ENCODE measurements around the gene KIF16B. TPM values are rescaled to one million over a fixed set of nuclear protein-coding genes. Genes with fewer than 3 reads are reported as not detected.

The KIF16B gene
- total RNA-seq, 1 experiment from 2014 or later = 7.6 TPM

DNA sequence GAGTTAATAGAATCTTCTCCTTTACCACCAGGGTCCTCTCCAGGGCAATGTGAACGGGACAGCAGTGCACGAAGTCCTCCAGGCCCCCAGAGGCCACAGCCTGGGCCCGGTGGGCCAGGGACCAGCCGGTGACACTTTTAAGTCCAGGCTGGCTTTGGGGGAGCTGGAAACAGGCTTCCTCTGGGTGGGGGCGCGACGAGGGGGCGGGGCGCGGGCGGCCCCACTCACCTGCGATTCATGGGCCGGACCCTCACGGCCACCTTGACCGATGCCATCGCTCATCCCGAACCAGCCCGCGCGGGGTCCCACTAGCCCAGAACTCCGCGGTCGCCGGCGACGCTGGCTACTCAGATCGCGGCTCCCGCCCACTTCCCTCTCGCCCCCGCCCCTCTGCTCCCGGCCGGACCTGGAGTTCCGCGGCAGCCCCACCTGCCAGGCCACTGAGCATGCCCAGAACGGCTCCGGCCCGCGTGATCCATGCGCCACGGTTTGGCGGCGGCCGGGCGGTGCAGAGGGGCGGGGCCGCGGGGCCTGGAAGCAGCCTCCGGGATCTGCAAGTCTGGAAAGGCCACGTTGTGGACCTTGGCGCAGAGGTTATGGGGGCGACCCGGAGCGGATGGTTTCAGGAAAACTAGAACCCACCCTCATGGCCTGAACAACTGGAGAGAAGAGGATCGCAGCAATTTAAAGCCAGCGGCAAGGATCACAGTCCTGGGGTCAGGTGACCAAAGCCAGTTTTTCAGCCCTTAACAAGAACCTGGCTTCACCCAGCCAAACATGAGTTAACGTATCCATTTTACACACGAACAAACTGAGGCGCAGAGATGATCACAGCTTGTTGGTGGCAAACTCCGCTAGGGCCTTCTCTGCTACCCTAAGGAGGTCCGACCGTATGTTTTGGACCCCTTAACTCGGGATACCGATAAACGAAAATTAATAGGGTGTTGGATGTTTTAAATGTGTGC is at the start of gene KIF16B (continued):
- TF ChIP-seq, protein P1, sequence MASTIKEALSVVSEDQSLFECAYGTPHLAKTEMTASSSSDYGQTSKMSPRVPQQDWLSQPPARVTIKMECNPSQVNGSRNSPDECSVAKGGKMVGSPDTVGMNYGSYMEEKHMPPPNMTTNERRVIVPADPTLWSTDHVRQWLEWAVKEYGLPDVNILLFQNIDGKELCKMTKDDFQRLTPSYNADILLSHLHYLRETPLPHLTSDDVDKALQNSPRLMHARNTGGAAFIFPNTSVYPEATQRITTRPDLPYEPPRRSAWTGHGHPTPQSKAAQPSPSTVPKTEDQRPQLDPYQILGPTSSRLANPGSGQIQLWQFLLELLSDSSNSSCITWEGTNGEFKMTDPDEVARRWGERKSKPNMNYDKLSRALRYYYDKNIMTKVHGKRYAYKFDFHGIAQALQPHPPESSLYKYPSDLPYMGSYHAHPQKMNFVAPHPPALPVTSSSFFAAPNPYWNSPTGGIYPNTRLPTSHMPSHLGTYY (CRISPR knock-in tag; IDR thresholded peaks at IDR 0.05) = no peak
- TF ChIP-seq ZBTB43 (CRISPR knock-in tag; IDR thresholded peaks at IDR 0.05) (no peak), NR2C2 (CRISPR knock-in tag; IDR thresholded peaks at IDR 0.05) (no peak), ZNF317 (CRISPR knock-in tag; IDR thresholded peaks at IDR 0.05; ENCODE audit: borderline replicate concordance, low read depth) (no peak), NFYB (CRISPR knock-in tag; conservative IDR thresholded peaks at IDR 0.05; ENCODE audit: low read depth) (no peak), ZNF263 (CRISPR knock-in tag; IDR thresholded peaks at IDR 0.05; ENCODE audit: low read depth) (no peak), ZNF416 (CRISPR knock-in tag; IDR thresholded peaks at IDR 0.05) (no peak), CTCF (IDR thresholded peaks at IDR 0.05) (no peak), RORB (CRISPR knock-in tag; IDR thresholded peaks at IDR 0.05) (no peak), SMAD4 (CRISPR knock-in tag; IDR thresholded peaks at IDR 0.05) (no peak), ZNF281 (CRISPR knock-in tag; IDR thresholded peaks at IDR 0.05) (no peak), TCF7 (CRISPR knock-in tag; IDR thresholded peaks at IDR 0.05; ENCODE audit: low read depth) (no peak), ATF3 (CRISPR knock-in tag; conservative IDR thresholded peaks at IDR 0.05) (no peak), RELA (CRISPR knock-in tag; IDR thresholded peaks at IDR 0.05; ENCODE audit: borderline replicate concordance) (no peak), HMGXB4 (CRISPR knock-in tag; IDR thresholded peaks at IDR 0.05) (peak; percentile 56; the same call in 1 of the 2 replicates), MYBL2 (CRISPR knock-in tag; IDR thresholded peaks at IDR 0.05) (no peak), FOXP1 (CRISPR knock-in tag; IDR thresholded peaks at IDR 0.05; ENCODE audit: borderline replicate concordance) (no peak), NFATC4 (CRISPR knock-in tag; IDR thresholded peaks at IDR 0.05) (no peak), GABPB1 (CRISPR knock-in tag; IDR thresholded peaks at IDR 0.05) (peak; percentile 75)
- TF ChIP-seq, protein P2, sequence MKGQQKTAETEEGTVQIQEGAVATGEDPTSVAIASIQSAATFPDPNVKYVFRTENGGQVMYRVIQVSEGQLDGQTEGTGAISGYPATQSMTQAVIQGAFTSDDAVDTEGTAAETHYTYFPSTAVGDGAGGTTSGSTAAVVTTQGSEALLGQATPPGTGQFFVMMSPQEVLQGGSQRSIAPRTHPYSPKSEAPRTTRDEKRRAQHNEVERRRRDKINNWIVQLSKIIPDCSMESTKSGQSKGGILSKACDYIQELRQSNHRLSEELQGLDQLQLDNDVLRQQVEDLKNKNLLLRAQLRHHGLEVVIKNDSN (CRISPR knock-in tag; IDR thresholded peaks at IDR 0.05) = peak; percentile 75
- TF ChIP-seq, protein P3, sequence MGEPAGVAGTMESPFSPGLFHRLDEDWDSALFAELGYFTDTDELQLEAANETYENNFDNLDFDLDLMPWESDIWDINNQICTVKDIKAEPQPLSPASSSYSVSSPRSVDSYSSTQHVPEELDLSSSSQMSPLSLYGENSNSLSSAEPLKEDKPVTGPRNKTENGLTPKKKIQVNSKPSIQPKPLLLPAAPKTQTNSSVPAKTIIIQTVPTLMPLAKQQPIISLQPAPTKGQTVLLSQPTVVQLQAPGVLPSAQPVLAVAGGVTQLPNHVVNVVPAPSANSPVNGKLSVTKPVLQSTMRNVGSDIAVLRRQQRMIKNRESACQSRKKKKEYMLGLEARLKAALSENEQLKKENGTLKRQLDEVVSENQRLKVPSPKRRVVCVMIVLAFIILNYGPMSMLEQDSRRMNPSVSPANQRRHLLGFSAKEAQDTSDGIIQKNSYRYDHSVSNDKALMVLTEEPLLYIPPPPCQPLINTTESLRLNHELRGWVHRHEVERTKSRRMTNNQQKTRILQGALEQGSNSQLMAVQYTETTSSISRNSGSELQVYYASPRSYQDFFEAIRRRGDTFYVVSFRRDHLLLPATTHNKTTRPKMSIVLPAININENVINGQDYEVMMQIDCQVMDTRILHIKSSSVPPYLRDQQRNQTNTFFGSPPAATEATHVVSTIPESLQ (CRISPR knock-in tag; IDR thresholded peaks at IDR 0.05) = no peak

All from WTC11 (cell line).